ENCODE data around the gene SZRD1. TPM values are rescaled to one million over a fixed set of nuclear protein-coding genes. Genes with fewer than 3 reads are reported as not detected.

The SZRD1 gene
- total RNA-seq, 1 experiment from 2014 or later, result 113 TPM

GRCh38 chr1:16430606-16431005 is 63.6 kb downstream of the SZRD1 start:
- peak; percentile 65 for TF ChIP-seq NFYB (CRISPR knock-in tag; conservative IDR thresholded peaks at IDR 0.05; ENCODE audit: low read depth)
- TF ChIP-seq ZNF121 (CRISPR knock-in tag; IDR thresholded peaks at IDR 0.05), result no peak
- no peak for TF ChIP-seq CBFB (CRISPR knock-in tag; IDR thresholded peaks at IDR 0.05; ENCODE audit: low read depth)
- no peak for TF ChIP-seq TEAD1 (CRISPR knock-in tag; IDR thresholded peaks at IDR 0.05)
- TF ChIP-seq JUN (CRISPR knock-in tag; IDR thresholded peaks at IDR 0.05), result no peak
- TF ChIP-seq CREB1 (CRISPR knock-in tag; IDR thresholded peaks at IDR 0.05), result no peak
- no peak for TF ChIP-seq ATF6 (CRISPR knock-in tag; IDR thresholded peaks at IDR 0.05)
- TF ChIP-seq MLX (CRISPR knock-in tag; IDR thresholded peaks at IDR 0.05), result no peak
- no peak for TF ChIP-seq ZSCAN18 (CRISPR knock-in tag; IDR thresholded peaks at IDR 0.05)
- no peak for TF ChIP-seq TP53 (CRISPR knock-in tag; IDR thresholded peaks at IDR 0.05)
- peak; percentile 74 for TF ChIP-seq USF2 (CRISPR knock-in tag; IDR thresholded peaks at IDR 0.05)
- ChIA-PET POLR2A (interaction anchor here (0.7 kb wide), 1 partner anchor 193 kb away, joined by 6 read pairs; no protein-coding TSS in a partner anchor), CTCF (interaction anchor here (0.6 to 2.2 kb wide), 6 partner anchors 9 to 348 kb away, joined by 3 to 6 read pairs (median 4); partner anchors contain the start of genes FBXO42 and NECAP2)
- Mint-ChIP-seq H3K27me3 (ENCODE audit: low read depth) (peaks cover 2% of the 10 kb centered on the region; the same call in 1 of the 2 replicates), H3K4me3 (no peak overlapping the region), H3K36me3 (no peaks in the 10 kb centered on the region), H3K27ac (peak overlapping the region; percentile 1; the same call in 1 of the 2 replicates), H3K9me3 (peaks cover 4% of the 10 kb centered on the region; the same call in 1 of the 2 replicates), H3K4me1 (peaks cover 4% of the 10 kb centered on the region)
- ATAC-seq (peak; percentile 94), DNase-seq (ENCODE audit: low spot score) (no peak)

- no peak overlapping the region for H3K4me3 Mint-ChIP-seq
- peaks cover 2% of the 10 kb centered on the region; the same call in 1 of the 2 replicates for H3K27me3 Mint-ChIP-seq (ENCODE audit: low read depth)
- H3K27ac Mint-ChIP-seq, result no peak overlapping the region
- ChIA-PET CTCF (interaction anchor here (2.2 kb wide), 1 partner anchor 8 kb away, joined by 6 read pairs; the partner anchor contains the start of gene NECAP2), POLR2A (no interaction called here)
- peaks cover 4% of the 10 kb centered on the region; the same call in 1 of the 2 replicates for H3K9me3 Mint-ChIP-seq
- TF ChIP-seq USF2 (CRISPR knock-in tag; IDR thresholded peaks at IDR 0.05) (no peak), ZNF416 (CRISPR knock-in tag; IDR thresholded peaks at IDR 0.05) (no peak), TCF7 (CRISPR knock-in tag; IDR thresholded peaks at IDR 0.05; ENCODE audit: low read depth) (no peak)
- ATAC-seq, result no peak
- no peak for DNase-seq (ENCODE audit: low spot score)
- peaks cover 4% of the 10 kb centered on the region for H3K4me1 Mint-ChIP-seq
- no peaks in the 10 kb centered on the region for H3K36me3 Mint-ChIP-seq
These were observed 66.0 kb downstream of the SZRD1 start for GRCh38 chr1:16433030-16433429.

- no peak for DNase-seq (ENCODE audit: low spot score)
- peaks cover 4% of the 10 kb centered on the region for H3K4me1 Mint-ChIP-seq
- H3K9me3 Mint-ChIP-seq, result peaks cover 4% of the 10 kb centered on the region; the same call in 1 of the 2 replicates
- no peak overlapping the region for H3K4me3 Mint-ChIP-seq
- peaks cover 2% of the 10 kb centered on the region; the same call in 1 of the 2 replicates for H3K27me3 Mint-ChIP-seq (ENCODE audit: low read depth)
- ChIA-PET CTCF (no interaction called here), POLR2A (no interaction called here)
- H3K36me3 Mint-ChIP-seq, result no peaks in the 10 kb centered on the region
- no peak overlapping the region for H3K27ac Mint-ChIP-seq
- no peak for ATAC-seq
- no peak for TF ChIP-seq GTF2I (CRISPR knock-in tag; conservative IDR thresholded peaks at IDR 0.05)
- TF ChIP-seq PREB (CRISPR knock-in tag; IDR thresholded peaks at IDR 0.05; ENCODE audit: borderline replicate concordance), result no peak
- TF ChIP-seq MLX (CRISPR knock-in tag; IDR thresholded peaks at IDR 0.05), result no peak
- no peak for TF ChIP-seq ZNF423 (CRISPR knock-in tag; IDR thresholded peaks at IDR 0.05)
- TF ChIP-seq SP1 (CRISPR knock-in tag; conservative IDR thresholded peaks at IDR 0.05), result no peak
- no peak for TF ChIP-seq TEAD4 (CRISPR knock-in tag; IDR thresholded peaks at IDR 0.05)
- TF ChIP-seq IRF2 (CRISPR knock-in tag; IDR thresholded peaks at IDR 0.05; ENCODE audit: borderline replicate concordance, low read depth), result no peak
- TF ChIP-seq ZBTB43 (CRISPR knock-in tag; IDR thresholded peaks at IDR 0.05), result no peak
- TF ChIP-seq ZBTB21 (CRISPR knock-in tag; IDR thresholded peaks at IDR 0.05; ENCODE audit: borderline replicate concordance), result no peak
- TF ChIP-seq OVOL2 (CRISPR knock-in tag; IDR thresholded peaks at IDR 0.05; ENCODE audit: borderline replicate concordance), result no peak
These were observed 67.0 kb downstream of the SZRD1 start for GRCh38 chr1:16434007-16434406.

Data from WTC11 (cell line).